Mesenchymal stem cell (in vitro differentiated cells and primary cell): ENCODE results near the gene RASL10A.

Source experiments
- DNase-seq: peaks from one replicate; pipeline ENCODE4 v3.0.0-alpha.2; 2013
- H2AFZ ChIP-seq: one replicate; pipeline ENCODE4 v1.6.1; 2013; ENCODE audit warnings: low read depth, mild to moderate bottlenecking, control low read depth, inconsistent platforms, low read length, moderate library complexity
- H2AK5ac ChIP-seq: 2 replicates; pipeline ENCODE4 v1.6.1; 2013; ENCODE audit warnings: low read length, moderate library complexity, mild to moderate bottlenecking, inconsistent platforms; ENCODE audit not compliant: severe bottlenecking
- H2BK120ac ChIP-seq: one replicate; pipeline ENCODE4 v1.6.1; 2013; ENCODE audit warnings: low read depth, mild to moderate bottlenecking, inconsistent platforms, low read length, moderate library complexity
- H2BK12ac ChIP-seq, 2 experiments: one replicate each; pipeline ENCODE4 v1.6.1; 2013; ENCODE audit warnings: inconsistent platforms in 2 of 2, low read length in 2 of 2, mild to moderate bottlenecking in 2 of 2, moderate library complexity in 2 of 2, control low read depth in 1 of 2
- H2BK15ac ChIP-seq: one replicate; pipeline ENCODE4 v1.6.1; 2013; ENCODE audit warnings: mild to moderate bottlenecking, low read depth, inconsistent platforms; ENCODE audit not compliant: poor library complexity, severe bottlenecking
- H2BK5ac ChIP-seq: 2 replicates; pipeline ENCODE4 v1.6.1; 2013; ENCODE audit warnings: low read depth, mild to moderate bottlenecking, low read length, control low read depth, inconsistent platforms; ENCODE audit not compliant: poor library complexity, severe bottlenecking
- H3K14ac ChIP-seq, 2 experiments: one replicate each; pipeline ENCODE4 v1.6.1; 2013; ENCODE audit warnings: inconsistent platforms in 2 of 2, low read length in 2 of 2, control low read depth in 1 of 2, mild to moderate bottlenecking in 1 of 2, moderate library complexity in 1 of 2
- H3K18ac ChIP-seq, 2 experiments: one replicate each; pipeline ENCODE4 v1.6.1; 2013; ENCODE audit warnings: inconsistent platforms in 2 of 2, low read length in 2 of 2, control low read depth in 1 of 2, low read depth in 1 of 2, mild to moderate bottlenecking in 1 of 2
- H3K23ac ChIP-seq, 2 experiments: one replicate each; pipeline ENCODE4 v1.6.1; 2013; ENCODE audit warnings: inconsistent platforms in 2 of 2, low read length in 2 of 2, mild to moderate bottlenecking in 2 of 2, moderate library complexity in 2 of 2, control low read depth in 1 of 2
- H3K27ac ChIP-seq: 2 replicates; pipeline ENCODE4 v1.5.1; 2013; ENCODE audit warnings: mild to moderate bottlenecking, moderate library complexity, low read length, control low read depth, inconsistent platforms; ENCODE audit not compliant: poor library complexity, severe bottlenecking
- H3K27me3 ChIP-seq, 2 experiments: 2 replicates each; pipeline versions ENCODE4 v1.6.1 to v1.7.0; 2013; ENCODE audit warnings: low read length in 2 of 2, mild to moderate bottlenecking in 2 of 2, moderate library complexity in 2 of 2, control low read depth in 1 of 2, inconsistent platforms in 1 of 2; ENCODE audit not compliant: control insufficient read depth in 1 of 2, insufficient read depth in 1 of 2
- H3K36me3 ChIP-seq, 2 experiments: 2 replicates each; pipeline versions ENCODE4 v1.6.1 to v1.7.0; 2013; ENCODE audit warnings: low read length in 2 of 2, control low read depth in 1 of 2, inconsistent platforms in 1 of 2, low read depth in 1 of 2, mild to moderate bottlenecking in 1 of 2; ENCODE audit not compliant: insufficient read depth in 2 of 2, control insufficient read depth in 1 of 2
- H3K4ac ChIP-seq, 2 experiments: one replicate each; pipeline ENCODE4 v1.6.1; 2013; ENCODE audit warnings: inconsistent platforms in 2 of 2, low read length in 2 of 2, mild to moderate bottlenecking in 2 of 2, moderate library complexity in 2 of 2, control low read depth in 1 of 2, low read depth in 1 of 2
- H3K4me1 ChIP-seq: 2 replicates; pipeline ENCODE4 v1.6.1; 2013; ENCODE audit warnings: low read depth, low read length, control low read depth; ENCODE audit not compliant: control insufficient read depth, insufficient read depth
- H3K4me2 ChIP-seq: 2 replicates; pipeline ENCODE4 v1.6.1; 2013; ENCODE audit warnings: low read length, mild to moderate bottlenecking, inconsistent platforms; ENCODE audit not compliant: poor library complexity, severe bottlenecking
- H3K4me3 ChIP-seq, 2 experiments: 2 replicates each; pipeline versions ENCODE4 v1.5.1 to v1.7.0; 2013; ENCODE audit warnings: low read length in 2 of 2, mild to moderate bottlenecking in 2 of 2, control low read depth in 1 of 2, low read depth in 1 of 2; ENCODE audit not compliant: insufficient read depth in 1 of 2
- H3K79me1 ChIP-seq: replicated peaks from 2 replicates; pipeline ENCODE4 v1.6.1; 2013; ENCODE audit warnings: mild to moderate bottlenecking, control low read depth, low read length, inconsistent platforms; ENCODE audit not compliant: poor library complexity, severe bottlenecking
- H3K9ac ChIP-seq: 2 replicates; pipeline ENCODE4 v1.7.0; 2013; ENCODE audit warnings: mild to moderate bottlenecking, low read length, moderate library complexity
- H3K9me3 ChIP-seq: 2 replicates; pipeline ENCODE4 v1.7.0; 2013; ENCODE audit warnings: mild to moderate bottlenecking, low read length; ENCODE audit not compliant: control insufficient read depth
- H4K8ac ChIP-seq: one replicate; pipeline ENCODE4 v1.6.1; 2013; ENCODE audit warnings: inconsistent platforms, mild to moderate bottlenecking, low read length, moderate library complexity
- H4K91ac ChIP-seq: one replicate; pipeline ENCODE4 v1.6.1; 2013; ENCODE audit warnings: mild to moderate bottlenecking, low read length, inconsistent platforms
- WGBS: methylation state at CpG from one replicate; pipeline ENCODE4 v1.1.7; 2013; ENCODE audit warnings: mixed read lengths; 5-methylcytosine and 5-hydroxymethylcytosine counted together

Gene RASL10A

DNA sequence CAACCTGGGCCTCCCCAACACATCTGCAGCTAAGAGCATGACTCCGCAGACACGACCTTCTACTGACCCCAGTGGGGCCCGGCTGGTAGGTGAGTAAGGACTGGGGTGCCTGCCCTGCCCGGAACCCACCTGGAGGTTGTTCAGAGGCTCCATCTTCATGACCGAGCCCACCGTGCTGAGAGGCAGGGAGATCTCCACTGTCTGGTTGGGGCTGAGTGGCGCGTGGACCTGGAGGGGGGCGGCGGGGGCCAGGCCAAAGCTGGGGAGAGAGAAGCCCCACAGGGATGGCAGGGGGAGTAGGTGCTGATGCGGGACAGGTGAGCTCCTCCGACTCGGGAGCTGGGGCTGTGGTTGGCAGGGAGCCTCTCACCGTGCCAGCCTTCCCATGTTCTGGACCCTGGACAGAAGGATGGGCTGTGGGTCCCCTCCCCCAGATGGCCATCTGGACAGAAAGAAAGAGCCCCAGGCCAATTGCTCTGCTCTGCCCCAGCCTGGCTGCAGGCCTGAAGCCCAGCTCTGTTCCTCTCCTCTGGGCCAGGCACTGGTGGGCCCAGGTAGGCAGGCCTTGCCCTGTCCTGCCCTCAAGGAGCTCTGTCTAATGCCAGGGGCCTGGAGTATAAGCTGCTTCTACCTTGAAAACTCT lies 16.3 kb upstream of the RASL10A start:
- Histone ChIP-seq H3K36me3 (peaks cover 40 to 96% of the 10 kb centered on the region in 2 experiments), H4K8ac (no peak overlapping the region), H3K14ac (no peak overlapping the region), H2BK12ac (peak overlapping the region in 1 of 2 experiments; percentile 71), H2BK5ac (no peak overlapping the region), H3K9me3 (no peaks in the 10 kb centered on the region), H3K18ac (no peak overlapping the region), H3K4me3 (no peak overlapping the region), H3K27ac (no peak overlapping the region), H3K79me1 (peaks cover 2% of the 10 kb centered on the region), H3K4ac (peak overlapping the region in 1 of 2 experiments; percentile 57), H3K27me3 (no peaks in the 10 kb centered on the region), H3K9ac (no peak overlapping the region), H2BK120ac (no peak overlapping the region), H3K4me1 (peaks cover 40% of the 10 kb centered on the region), H2BK15ac (no peak overlapping the region), H2AFZ (no peak overlapping the region), H3K23ac (no peak overlapping the region), H3K4me2 (no peak overlapping the region), H4K91ac (peak overlapping the region; percentile 93), H2AK5ac (no peak overlapping the region)
- DNase-seq: no peak
- 89% methylated on average over 14 of the region's 14 CpGs for WGBS

DNA sequence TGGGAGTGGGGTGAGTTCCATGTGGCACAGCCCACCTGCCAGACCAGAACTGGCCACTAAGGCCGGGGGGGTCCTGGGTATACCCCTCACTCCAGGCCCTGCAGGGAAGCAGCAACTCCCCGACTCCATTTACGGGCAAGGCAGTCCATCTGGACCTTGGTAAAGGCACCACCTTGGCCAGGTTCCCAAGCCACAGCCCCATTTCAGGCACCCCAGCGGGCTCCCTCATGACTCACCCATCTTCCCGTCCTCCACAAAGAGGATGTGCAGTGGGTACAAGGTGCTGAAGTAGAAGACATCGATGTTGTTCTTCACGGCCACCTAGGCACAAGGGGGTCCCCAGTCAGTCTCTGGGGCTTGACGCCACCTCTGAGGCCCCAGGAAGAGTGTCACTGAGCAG lies 15.7 kb upstream of the RASL10A start:
- Histone ChIP-seq H2BK5ac (no peak overlapping the region), H2BK12ac (peak overlapping the region; percentile 38 to 71), H3K4me2 (peak overlapping the region; percentile 25), H3K79me1 (peaks cover 1% of the 10 kb centered on the region), H4K8ac (peak overlapping the region; percentile 90), H3K4ac (peak overlapping the region; percentile 57 to 84), H3K9ac (no peak overlapping the region), H2BK15ac (peak overlapping the region; percentile 93), H2AFZ (no peak overlapping the region), H3K9me3 (no peaks in the 10 kb centered on the region), H3K14ac (peak overlapping the region in 1 of 2 experiments; percentile 92), H3K18ac (peak overlapping the region; percentile 83 to 84), H2BK120ac (peak overlapping the region; percentile 69), H2AK5ac (peak overlapping the region; percentile 31), H3K27ac (peak overlapping the region; percentile 5), H3K36me3 (peaks cover 40 to 97% of the 10 kb centered on the region in 2 experiments), H3K4me3 (no peak overlapping the region), H4K91ac (peak overlapping the region; percentile 93), H3K27me3 (no peaks in the 10 kb centered on the region), H3K23ac (peak overlapping the region in 1 of 2 experiments; percentile 24), H3K4me1 (peaks cover 39% of the 10 kb centered on the region)
- no peak for DNase-seq
- 84% methylated on average over 8 of the region's 8 CpGs for WGBS

DNA sequence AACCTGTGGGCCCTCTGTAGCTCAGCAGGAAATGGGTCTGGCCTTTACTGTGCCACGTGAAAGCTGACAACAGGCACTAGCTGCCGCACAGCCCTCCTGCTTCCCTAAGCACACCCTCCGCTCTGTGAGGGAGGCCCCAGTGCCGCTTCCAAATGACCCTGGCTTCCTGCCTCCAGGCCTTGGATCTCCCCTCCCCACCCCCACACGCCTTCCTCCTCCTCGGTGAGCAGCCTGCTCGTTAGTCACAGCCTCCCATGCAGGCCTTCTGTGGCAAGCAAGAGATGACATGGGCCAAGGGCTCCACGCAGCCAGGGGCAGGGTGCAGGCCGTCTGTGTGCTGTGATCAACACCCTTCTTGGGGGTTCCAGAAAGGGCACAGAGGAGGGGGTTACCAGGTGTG lies 15.3 kb upstream of the RASL10A start:
- H3K79me1 ChIP-seq: no peaks in the 10 kb centered on the region
- H3K4me3 ChIP-seq: no peak overlapping the region
- peak; percentile 77 for DNase-seq
- H3K9ac ChIP-seq: no peak overlapping the region
- H3K36me3 ChIP-seq: peaks cover 36 to 97% of the 10 kb centered on the region in 2 experiments
- H2AFZ ChIP-seq: no peak overlapping the region
- peak overlapping the region; percentile 57 to 84 for H3K4ac ChIP-seq
- H2AK5ac ChIP-seq: peak overlapping the region; percentile 31
- peak overlapping the region in 1 of 2 experiments; percentile 92 for H3K14ac ChIP-seq
- H2BK12ac ChIP-seq: peak overlapping the region; percentile 38 to 71
- peaks cover 39% of the 10 kb centered on the region for H3K4me1 ChIP-seq
- peak overlapping the region; percentile 90 for H4K8ac ChIP-seq
- H3K27ac ChIP-seq: peak overlapping the region; percentile 5
- peak overlapping the region; percentile 25 for H3K4me2 ChIP-seq
- WGBS: 16% methylated on average over 9 of the region's 9 CpGs
- peak overlapping the region; percentile 93 for H2BK15ac ChIP-seq
- H3K18ac ChIP-seq: peak overlapping the region; percentile 83 to 84
- H4K91ac ChIP-seq: peak overlapping the region; percentile 93
- H2BK120ac ChIP-seq: no peak overlapping the region
- no peak overlapping the region for H2BK5ac ChIP-seq
- H3K27me3 ChIP-seq: no peaks in the 10 kb centered on the region
- H3K9me3 ChIP-seq: no peaks in the 10 kb centered on the region
- peak overlapping the region in 1 of 2 experiments; percentile 24 for H3K23ac ChIP-seq

DNA sequence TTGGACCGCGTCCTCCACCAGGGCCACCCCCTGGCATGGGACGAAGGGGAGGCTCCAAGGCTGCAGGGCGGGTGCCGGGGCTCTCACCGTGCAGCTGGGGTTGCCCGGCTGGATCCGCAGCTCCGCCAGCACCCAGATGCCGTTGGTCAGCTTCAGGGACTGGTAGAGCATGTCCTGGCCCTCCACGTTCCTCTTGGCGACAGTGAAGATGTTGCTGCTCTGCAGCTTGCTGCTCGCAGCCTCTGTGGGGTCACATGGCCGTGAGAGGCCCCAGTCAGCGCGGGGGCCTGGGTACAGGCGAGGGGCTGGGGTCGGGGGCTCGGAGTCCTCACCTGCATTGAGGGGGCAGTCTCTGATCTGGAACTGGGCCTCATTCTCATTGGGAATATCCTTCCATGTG lies 14.8 kb upstream of the RASL10A start:
- peak overlapping the region; percentile 57 for H4K8ac ChIP-seq
- no peak overlapping the region for H2BK15ac ChIP-seq
- peak overlapping the region in 1 of 2 experiments; percentile 67 for H3K18ac ChIP-seq
- no peaks in the 10 kb centered on the region for H3K9me3 ChIP-seq
- H4K91ac ChIP-seq: peak overlapping the region; percentile 57
- H2BK5ac ChIP-seq: no peak overlapping the region
- WGBS: 91% methylated on average over 19 of the region's 19 CpGs
- H3K27ac ChIP-seq: no peak overlapping the region
- peaks cover 37% of the 10 kb centered on the region for H3K4me1 ChIP-seq
- peaks cover 35 to 94% of the 10 kb centered on the region in 2 experiments for H3K36me3 ChIP-seq
- no peaks in the 10 kb centered on the region for H3K27me3 ChIP-seq
- no peak overlapping the region for H3K23ac ChIP-seq
- H2AFZ ChIP-seq: no peak overlapping the region
- no peak for DNase-seq
- H2AK5ac ChIP-seq: no peak overlapping the region
- H3K4me2 ChIP-seq: no peak overlapping the region
- peak overlapping the region in 1 of 2 experiments; percentile 63 for H3K14ac ChIP-seq
- no peak overlapping the region for H3K9ac ChIP-seq
- H3K79me1 ChIP-seq: no peaks in the 10 kb centered on the region
- peak overlapping the region in 1 of 2 experiments; percentile 46 for H2BK12ac ChIP-seq
- H3K4me3 ChIP-seq: no peak overlapping the region
- H3K4ac ChIP-seq: peak overlapping the region in 1 of 2 experiments; percentile 70
- H2BK120ac ChIP-seq: no peak overlapping the region
